GM12878 (cell line): ENCODE results near the gene WIPF2. TPM values are rescaled to one million over a fixed set of nuclear protein-coding genes. Genes with fewer than 3 reads are reported as not detected.

Experiments
- ATAC-seq: fragments of 200-7000 bp; cut with Tn5 transposase; 3 replicates; pipeline ENCODE4 v1.9.1; 2020; ENCODE audit warnings: mild to moderate bottlenecking, moderate library complexity
- BruUV-seq: library from RNA; stranded (reverse); fragments of 400-500 nt; replicated peaks from 2 replicates; lab custom pipeline; 2021; lab: Mats Ljungman, UMichigan
- CTCF ChIA-PET: fragments of 300-600 bp; sonication (Branson Sonifier 250); formaldehyde crosslinking; extraction: SDS; loops from one replicate; lab custom pipeline; 2021; ENCODE audit warnings: inconsistent platforms; lab: Yijun Ruan, JAX
- POLR2A ChIA-PET: fragments of 350-600 bp; formaldehyde crosslinking; extraction: SDS; loops from one replicate; lab custom pipeline; 2021; ENCODE audit warnings: inconsistent platforms; lab: Charles Lee
- RAD21 ChIA-PET: fragments of 300-600 bp; sonication (Branson Sonifier 250); formaldehyde crosslinking; loops from one replicate; lab custom pipeline; 2023; ENCODE audit warnings: antibody characterized with exemption; ENCODE audit not compliant: unreplicated experiment; lab: Charles Lee
- SMC1A ChIA-PET: fragments of 300-600 bp; sonication (Branson Sonifier 250); formaldehyde crosslinking; loops from one replicate; lab custom pipeline; 2023; ENCODE audit not compliant: unreplicated experiment, uncharacterized antibody; lab: Charles Lee
- DNase-seq: peaks from one replicate; pipeline ENCODE4 v3.0.0-alpha.2; 2011; ENCODE audit warnings: low read depth, low spot score
- FAIRE-seq: peaks from 3 replicates; lab custom pipeline; 2011; peaks lifted over from hg19 to GRCh38; lab: Jason Lieb, UNC
- H2AFZ ChIP-seq: 2 replicates; pipeline ENCODE4 v1.6.0; 2011; ENCODE audit warnings: low read depth, low read length, control low read depth; ENCODE audit not compliant: control insufficient read depth
- H3K27ac ChIP-seq: 2 replicates; pipeline ENCODE4 v1.5.1; 2011; ENCODE audit warnings: control low read depth; ENCODE audit not compliant: control insufficient read depth, insufficient read depth
- H3K27me3 ChIP-seq, 2 experiments: replicated peaks in 1 of 2; 2 replicates each; pipeline versions ENCODE4 v1.6.0 to v1.6.1; 2011; ENCODE audit warnings: low read length in 1 of 2; ENCODE audit not compliant: control insufficient read depth in 2 of 2, insufficient read depth in 2 of 2
- H3K36me3 ChIP-seq, 2 experiments: 2 replicates each; pipeline ENCODE4 v1.5.1; 2011; ENCODE audit warnings: low read length in 1 of 2; ENCODE audit not compliant: control insufficient read depth in 2 of 2, insufficient read depth in 2 of 2
- H3K4me1 ChIP-seq: 2 replicates; pipeline ENCODE4 v1.6.1; 2011; ENCODE audit warnings: mild to moderate bottlenecking, low read length, moderate library complexity, mixed read lengths; ENCODE audit not compliant: control insufficient read depth, insufficient read depth
- H3K4me2 ChIP-seq: 2 replicates; pipeline ENCODE4 v1.6.0; 2011; ENCODE audit warnings: control low read depth; ENCODE audit not compliant: control insufficient read depth, insufficient read depth
- H3K4me3 ChIP-seq: fragments of 200-600 bp; sonication (generic); 2 replicates; pipeline ENCODE4 v1.5.1; 2016
- H3K79me2 ChIP-seq: 2 replicates; pipeline ENCODE4 v1.6.0; 2011; ENCODE audit warnings: low read length; ENCODE audit not compliant: control insufficient read depth, insufficient read depth
- H3K9ac ChIP-seq: 2 replicates; pipeline ENCODE4 v1.8.0; 2011; ENCODE audit warnings: low read length, control low read depth, mixed read lengths; ENCODE audit not compliant: control insufficient read depth, insufficient read depth
- H3K9me3 ChIP-seq: replicated peaks from 3 replicates; pipeline ENCODE4 v1.5.1; 2011; ENCODE audit warnings: mild to moderate bottlenecking, low read length; ENCODE audit not compliant: control insufficient read depth, insufficient read depth
- H4K20me1 ChIP-seq: 2 replicates; pipeline ENCODE4 v1.6.0; 2011; ENCODE audit not compliant: control insufficient read depth, insufficient read depth
- BACH1 ChIP-seq: fragments of 450-650 bp; IDR thresholded peaks from 2 replicates; pipeline ENCODE4 v1.6.1; 2017; ENCODE audit warnings: mild to moderate bottlenecking, borderline replicate concordance
- BCLAF1 ChIP-seq: fragments of 450-650 bp; IDR thresholded peaks from 2 replicates; pipeline ENCODE4 v1.6.1; 2017; ENCODE audit warnings: antibody characterized with exemption, mild to moderate bottlenecking, moderate library complexity
- ELK1 ChIP-seq: IDR thresholded peaks from 2 replicates; pipeline ENCODE4 v1.6.1; 2012; ENCODE audit warnings: low read depth, low read length, improper control_type of control experiment
- ETV6 ChIP-seq, 2 experiments: fragments of 450-650 bp in 1 of 2; IDR thresholded peaks in 1 of 2; conservative IDR thresholded peaks in 1 of 2; 2 replicates each; pipeline ENCODE4 v1.6.1; 2014; ENCODE audit warnings: antibody characterized with exemption in 1 of 2, borderline replicate concordance in 1 of 2, low read depth in 1 of 2, mild to moderate bottlenecking in 1 of 2, moderate library complexity in 1 of 2
- TCF12 ChIP-seq: IDR thresholded peaks from 2 replicates; pipeline ENCODE4 v1.6.1; 2011; ENCODE audit warnings: low read depth, mild to moderate bottlenecking, low read length
- YBX1 ChIP-seq: fragments of 450-650 bp; IDR thresholded peaks from 2 replicates; pipeline ENCODE4 v1.6.1; 2016; ENCODE audit warnings: antibody characterized with exemption
- WGBS: methylation state at CpG from one replicate; pipeline ENCODE4 v1.1.6; 2016; ENCODE audit warnings: low lambda C conversion rate; ENCODE audit not compliant: insufficient replicate concordance, insufficient coverage; ENCODE audit errors: missing lambda C conversion rate; 5-methylcytosine and 5-hydroxymethylcytosine counted together
- in situ Hi-C: fragments of 300-500 bp; cut with MboI; formaldehyde crosslinking; loops from 9 replicates; pipeline ENCODE4 v1.14.3; 2018; ENCODE audit warnings: mixed read lengths
- intact Hi-C: fragments of 100-400 bp; cut with micrococcal nuclease; formaldehyde crosslinking; loops from one replicate; pipeline ENCODE4 v1.14.2; 2022; ENCODE audit not compliant: unreplicated experiment
- polyA plus RNA-seq, 11 experiments: library from polyadenylated mRNA; depleted of rRNA in 4 of 11; unstranded in 6 of 11; stranded (reverse) in 5 of 11; fragments of >200 nt; fragmentation: Nextera tagmentation in 4 of 11; fragmentation: Illumina TruSeq in 1 of 11; extraction: Ambion mirVana in 4 of 11; extraction: Trizol in 1 of 11; gene quantifications; 1 replicate in 1 of 11; 2 replicates in 10 of 11; pipeline versions ENCODE4 v1.2.1 to v1.2.3, GENCODE V29; 2011 to 2016; ENCODE audit warnings: inconsistent platforms in 2 of 11, missing spikeins in 2 of 11, low read depth in 1 of 11
- total RNA-seq, 4 experiments: library from RNA; depleted of rRNA in 3 of 4; stranded (reverse); fragments of >200 nt in 3 of 4; fragmentation: Illumina TruSeq in 1 of 4; extraction: Trizol in 1 of 4; gene quantifications; 2 replicates each; pipeline versions ENCODE4 v1.2.1 to v1.2.3, GENCODE V29; 2013 to 2021
- TF ChIP-seq, protein P1 (sequence below): fragments of 450-650 bp; IDR thresholded peaks from 2 replicates; pipeline ENCODE4 v1.6.1; 2016; ENCODE audit warnings: mild to moderate bottlenecking
- TF ChIP-seq, protein P2 (sequence below): IDR thresholded peaks from 2 replicates; pipeline ENCODE4 v1.6.1; 2012; ENCODE audit warnings: improper control_type of control experiment, low read depth, low read length; ENCODE audit not compliant: insufficient replicate concordance

The WIPF2 gene
- total and polyA plus RNA-seq, 10 of the 15 experiments (the other 5 are each of a cell fraction or from before 2014, with no cell fraction given): 4.2 to 20.8 (median 7.1) TPM

- Histone ChIP-seq H3K36me3 (peaks cover 2% of the 10 kb centered on the region in 2 experiments; a peak in 1 of 4 replicates), H4K20me1 (no peaks in the 10 kb centered on the region), H3K9me3 (no peaks in the 10 kb centered on the region), H2AFZ (no peak overlapping the region), H3K4me1 (peaks cover 68% of the 10 kb centered on the region), H3K79me2 (peaks cover 98% of the 10 kb centered on the region), H3K4me2 (peak overlapping the region; percentile 100), H3K27ac (peak overlapping the region; percentile 96), H3K9ac (peak overlapping the region; percentile 91), H3K27me3 (no peaks in the 10 kb centered on the region), H3K4me3 (peak overlapping the region; percentile 91)
- intact Hi-C loops (loop anchor here (5.0 kb wide), 2 partner anchors 34 to 1349 kb away; no protein-coding TSS in a partner anchor), in situ Hi-C loops (loop anchor here (10.0 kb wide), 1 partner anchor 1351 kb away; no protein-coding TSS in a partner anchor)
- no peak for DNase-seq
- peak; percentile 43 for ATAC-seq
- ChIA-PET CTCF (interaction anchor here (0.6 to 8.4 kb wide), 11 partner anchors 13 to 1340 kb away, joined by 3 to 90 read pairs (median 5); partner anchors contain the start of genes CDC6 and RARA), RAD21 (interaction anchor here (0.6 to 12.6 kb wide), 12 partner anchors 8 to 219 kb away, joined by 3 to 156 read pairs (median 4); partner anchors contain the start of genes RARA and WIPF2), POLR2A (interaction anchor here (0.6 to 7.0 kb wide), 9 partner anchors 13 to 702 kb away, joined by 3 to 123 read pairs (median 3); partner anchors contain the start of gene RARA), SMC1A (interaction anchor here (1.0 to 11.2 kb wide), 4 partner anchors 16 to 29 kb away, joined by 3 to 172 read pairs (median 4); partner anchors contain the start of gene RARA)
- FAIRE-seq: no peak
- WGBS: 3% methylated on average over 10 of the region's 10 CpGs
- BruUV-seq: no TSS peak
- no peak for TF ChIP-seq YBX1
- TF ChIP-seq, protein P1, sequence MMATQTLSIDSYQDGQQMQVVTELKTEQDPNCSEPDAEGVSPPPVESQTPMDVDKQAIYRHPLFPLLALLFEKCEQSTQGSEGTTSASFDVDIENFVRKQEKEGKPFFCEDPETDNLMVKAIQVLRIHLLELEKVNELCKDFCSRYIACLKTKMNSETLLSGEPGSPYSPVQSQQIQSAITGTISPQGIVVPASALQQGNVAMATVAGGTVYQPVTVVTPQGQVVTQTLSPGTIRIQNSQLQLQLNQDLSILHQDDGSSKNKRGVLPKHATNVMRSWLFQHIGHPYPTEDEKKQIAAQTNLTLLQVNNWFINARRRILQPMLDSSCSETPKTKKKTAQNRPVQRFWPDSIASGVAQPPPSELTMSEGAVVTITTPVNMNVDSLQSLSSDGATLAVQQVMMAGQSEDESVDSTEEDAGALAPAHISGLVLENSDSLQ: no peak
- TF ChIP-seq ELK1: no peak
- TF ChIP-seq BACH1: 0 out of 2 replicates have a peak, but pooled peaks have one; percentile 13
- TF ChIP-seq, protein P2, sequence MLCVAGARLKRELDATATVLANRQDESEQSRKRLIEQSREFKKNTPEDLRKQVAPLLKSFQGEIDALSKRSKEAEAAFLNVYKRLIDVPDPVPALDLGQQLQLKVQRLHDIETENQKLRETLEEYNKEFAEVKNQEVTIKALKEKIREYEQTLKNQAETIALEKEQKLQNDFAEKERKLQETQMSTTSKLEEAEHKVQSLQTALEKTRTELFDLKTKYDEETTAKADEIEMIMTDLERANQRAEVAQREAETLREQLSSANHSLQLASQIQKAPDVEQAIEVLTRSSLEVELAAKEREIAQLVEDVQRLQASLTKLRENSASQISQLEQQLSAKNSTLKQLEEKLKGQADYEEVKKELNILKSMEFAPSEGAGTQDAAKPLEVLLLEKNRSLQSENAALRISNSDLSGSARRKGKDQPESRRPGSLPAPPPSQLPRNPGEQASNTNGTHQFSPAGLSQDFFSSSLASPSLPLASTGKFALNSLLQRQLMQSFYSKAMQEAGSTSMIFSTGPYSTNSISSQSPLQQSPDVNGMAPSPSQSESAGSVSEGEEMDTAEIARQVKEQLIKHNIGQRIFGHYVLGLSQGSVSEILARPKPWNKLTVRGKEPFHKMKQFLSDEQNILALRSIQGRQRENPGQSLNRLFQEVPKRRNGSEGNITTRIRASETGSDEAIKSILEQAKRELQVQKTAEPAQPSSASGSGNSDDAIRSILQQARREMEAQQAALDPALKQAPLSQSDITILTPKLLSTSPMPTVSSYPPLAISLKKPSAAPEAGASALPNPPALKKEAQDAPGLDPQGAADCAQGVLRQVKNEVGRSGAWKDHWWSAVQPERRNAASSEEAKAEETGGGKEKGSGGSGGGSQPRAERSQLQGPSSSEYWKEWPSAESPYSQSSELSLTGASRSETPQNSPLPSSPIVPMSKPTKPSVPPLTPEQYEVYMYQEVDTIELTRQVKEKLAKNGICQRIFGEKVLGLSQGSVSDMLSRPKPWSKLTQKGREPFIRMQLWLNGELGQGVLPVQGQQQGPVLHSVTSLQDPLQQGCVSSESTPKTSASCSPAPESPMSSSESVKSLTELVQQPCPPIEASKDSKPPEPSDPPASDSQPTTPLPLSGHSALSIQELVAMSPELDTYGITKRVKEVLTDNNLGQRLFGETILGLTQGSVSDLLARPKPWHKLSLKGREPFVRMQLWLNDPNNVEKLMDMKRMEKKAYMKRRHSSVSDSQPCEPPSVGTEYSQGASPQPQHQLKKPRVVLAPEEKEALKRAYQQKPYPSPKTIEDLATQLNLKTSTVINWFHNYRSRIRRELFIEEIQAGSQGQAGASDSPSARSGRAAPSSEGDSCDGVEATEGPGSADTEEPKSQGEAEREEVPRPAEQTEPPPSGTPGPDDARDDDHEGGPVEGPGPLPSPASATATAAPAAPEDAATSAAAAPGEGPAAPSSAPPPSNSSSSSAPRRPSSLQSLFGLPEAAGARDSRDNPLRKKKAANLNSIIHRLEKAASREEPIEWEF: no peak
- TF ChIP-seq TCF12: peak; percentile 69
- TF ChIP-seq ETV6 (conservative IDR thresholded peaks at IDR 0.05 in 1 of 2, IDR thresholded peaks at IDR 0.05 in 1 of 2; ENCODE audit: borderline replicate concordance in 1 of 2, low read depth in 1 of 2): no peak
- no peak for TF ChIP-seq BCLAF1
Measured at GRCh38 chr17:40323391-40324381, 104.6 kb downstream of the WIPF2 start.
